ENCODE results near the gene SIPA1L3.

SIPA1L3 gene

DNA sequence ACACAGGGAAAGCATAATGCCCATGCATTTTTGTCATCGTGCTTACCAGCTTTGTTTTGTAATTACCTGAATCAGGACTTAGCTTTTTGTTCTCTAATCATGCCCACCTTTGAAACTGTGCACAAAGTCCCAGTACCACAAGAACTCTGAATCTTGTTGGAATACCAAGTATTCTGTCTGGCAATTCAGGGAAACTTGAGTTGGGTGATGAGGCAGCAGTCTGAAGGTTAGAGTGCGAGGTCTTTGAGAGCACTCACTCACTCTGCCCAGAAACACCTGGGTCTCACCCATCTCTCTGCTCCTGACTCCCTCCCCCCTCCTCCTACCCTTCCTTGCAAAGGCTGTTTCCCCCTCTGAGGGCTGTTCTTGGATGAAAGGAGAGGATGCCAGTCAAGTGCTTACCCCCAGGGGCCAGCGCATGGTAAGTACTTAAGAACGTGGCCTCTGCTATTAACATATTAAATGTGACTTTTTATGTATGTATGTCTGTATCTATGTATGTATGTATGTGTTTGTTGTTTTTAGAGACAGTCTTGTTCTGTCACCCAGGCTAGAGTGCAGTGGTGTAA is 22.4 kb downstream of the SIPA1L3 start:
- Histone ChIP-seq H3K36me3 (ENCODE audit: control insufficient read depth, insufficient read depth, low read length) (no peaks in the 10 kb centered on the region), H3K27ac (ENCODE audit: insufficient read depth, low read length, poor library complexity, severe bottlenecking) (no peak overlapping the region), H3K4me3 (ENCODE audit: insufficient read depth, low read depth, low read length, poor library complexity, severe bottlenecking) (no peak overlapping the region), H3K27me3 (replicated peaks; ENCODE audit: control insufficient read depth, insufficient read depth, low read length, poor library complexity, severe bottlenecking) (no peaks in the 10 kb centered on the region), H3K4me1 (ENCODE audit: control insufficient read depth, insufficient read depth, low read length, poor library complexity, severe bottlenecking) (no peaks in the 10 kb centered on the region), H3K9me3 (ENCODE audit: control insufficient read depth, low read length) (no peaks in the 10 kb centered on the region)
- no peak for DNase-seq

DNA sequence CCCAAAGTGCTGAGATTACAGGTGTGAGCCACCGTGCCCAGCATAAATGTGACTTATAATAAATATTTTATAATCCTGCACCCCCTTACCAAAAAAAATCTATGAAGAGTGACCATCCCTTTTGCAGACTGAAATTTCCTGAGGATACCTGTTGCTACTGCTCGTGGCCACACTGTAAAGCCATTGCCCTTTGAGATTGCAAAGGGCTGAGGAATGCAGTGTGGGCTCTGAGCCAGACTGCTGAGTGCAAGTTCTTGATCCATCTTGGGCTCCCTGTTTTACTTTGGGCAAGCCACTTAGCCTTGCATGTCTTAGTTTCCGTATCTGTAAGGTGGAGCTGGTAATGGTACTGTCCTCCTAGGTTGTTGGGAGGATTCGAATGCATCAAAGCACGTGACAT is 23.4 kb downstream of the SIPA1L3 start:
- Histone ChIP-seq H3K27ac (ENCODE audit: insufficient read depth, low read length, poor library complexity, severe bottlenecking) (no peak overlapping the region), H3K27me3 (replicated peaks; ENCODE audit: control insufficient read depth, insufficient read depth, low read length, poor library complexity, severe bottlenecking) (no peaks in the 10 kb centered on the region), H3K9me3 (ENCODE audit: control insufficient read depth, low read length) (no peaks in the 10 kb centered on the region), H3K36me3 (ENCODE audit: control insufficient read depth, insufficient read depth, low read length) (no peaks in the 10 kb centered on the region), H3K4me3 (ENCODE audit: insufficient read depth, low read depth, low read length, poor library complexity, severe bottlenecking) (no peak overlapping the region), H3K4me1 (ENCODE audit: control insufficient read depth, insufficient read depth, low read length, poor library complexity, severe bottlenecking) (no peaks in the 10 kb centered on the region)
- DNase-seq, result no peak

DNA sequence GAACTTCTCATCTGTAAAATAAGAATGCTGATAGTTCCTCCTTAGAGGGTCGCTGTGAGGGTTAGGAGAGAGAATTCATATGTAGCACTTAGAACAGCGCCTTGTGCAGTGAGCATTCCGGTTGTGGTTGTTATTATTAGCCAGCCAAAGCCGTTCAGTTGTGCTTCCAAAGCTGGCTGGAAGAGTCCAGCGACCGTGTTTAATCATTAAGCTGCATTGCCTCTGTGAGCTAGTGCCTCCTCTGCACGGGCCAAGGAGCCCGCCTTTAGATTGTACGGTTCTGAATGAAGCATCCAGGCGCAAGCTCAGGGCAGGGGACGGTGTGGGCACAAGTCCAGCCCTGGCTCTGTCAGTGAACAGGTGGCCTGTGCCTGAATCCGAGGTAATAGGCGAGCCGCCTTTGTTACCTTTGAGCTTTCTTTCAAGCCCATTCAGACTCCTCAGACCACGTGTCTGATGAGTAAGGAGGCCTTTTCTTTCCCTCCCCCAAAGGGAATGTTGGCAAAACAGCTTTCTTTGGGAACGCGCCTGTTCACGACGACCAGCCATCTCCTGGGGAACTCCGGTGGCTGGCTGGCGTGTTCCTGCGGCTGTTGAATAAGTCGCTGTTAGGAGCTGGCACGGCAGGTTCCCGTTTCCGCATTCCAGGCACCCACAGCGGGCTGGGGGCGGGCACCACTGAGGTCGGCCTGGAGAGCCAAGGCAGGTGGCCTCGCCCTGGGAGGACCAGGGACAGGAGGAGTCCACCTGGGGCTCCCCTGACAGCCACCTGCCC is 25.1 kb downstream of the SIPA1L3 start:
- no peaks in the 10 kb centered on the region for H3K9me3 ChIP-seq (ENCODE audit: control insufficient read depth, low read length)
- no peaks in the 10 kb centered on the region for H3K27me3 ChIP-seq (replicated peaks; ENCODE audit: control insufficient read depth, insufficient read depth, low read length, poor library complexity, severe bottlenecking)
- no peaks in the 10 kb centered on the region for H3K36me3 ChIP-seq (ENCODE audit: control insufficient read depth, insufficient read depth, low read length)
- no peak overlapping the region for H3K4me3 ChIP-seq (ENCODE audit: insufficient read depth, low read depth, low read length, poor library complexity, severe bottlenecking)
- DNase-seq, result no peak
- H3K27ac ChIP-seq (ENCODE audit: insufficient read depth, low read length, poor library complexity, severe bottlenecking), result no peak overlapping the region
- no peaks in the 10 kb centered on the region for H3K4me1 ChIP-seq (ENCODE audit: control insufficient read depth, insufficient read depth, low read length, poor library complexity, severe bottlenecking)

DNA sequence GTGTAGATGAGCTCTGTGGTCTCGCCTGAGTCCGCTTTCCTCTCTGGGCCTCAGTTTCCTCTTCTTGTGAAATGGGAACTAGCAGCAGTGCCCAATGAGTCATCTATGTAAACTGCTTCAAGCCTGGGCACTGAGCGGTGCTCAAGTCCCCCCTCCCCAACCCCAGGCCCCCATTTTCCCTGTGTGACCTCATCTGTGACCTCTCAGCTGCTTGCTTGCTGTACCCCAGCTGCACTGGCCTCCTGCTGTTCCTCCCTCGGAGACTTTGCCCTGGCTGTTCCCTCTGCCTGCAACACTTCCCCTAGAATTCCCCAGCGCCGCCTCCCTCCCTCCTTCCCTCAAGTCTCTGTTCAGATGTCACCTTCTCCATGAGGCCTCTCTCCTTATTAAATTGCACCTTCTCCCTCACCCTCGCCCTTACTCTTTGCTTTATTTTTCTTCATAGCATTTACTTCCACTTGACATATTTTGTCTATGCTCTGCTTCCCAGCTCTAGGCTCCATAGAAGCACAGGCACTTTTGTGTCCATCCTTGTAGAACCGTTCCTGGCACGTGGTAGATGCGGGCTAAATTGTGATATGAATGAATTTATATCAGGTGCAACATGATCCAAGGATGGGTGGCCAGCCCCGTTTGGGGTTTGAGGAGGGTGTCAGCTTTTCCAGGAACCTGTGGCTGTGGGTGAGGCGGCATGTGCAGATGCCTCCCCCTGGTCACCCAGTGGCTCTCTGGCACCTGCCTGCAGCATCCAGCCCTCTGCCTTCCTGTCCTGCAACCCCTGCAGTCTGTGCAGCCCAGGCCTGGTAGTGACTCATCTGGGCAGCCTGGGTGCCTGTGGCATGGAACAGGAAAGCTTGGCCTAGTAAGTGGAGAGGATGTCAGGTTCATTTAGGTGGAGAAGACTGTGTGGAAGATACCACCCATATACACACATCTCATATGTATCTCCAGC is 26.3 kb downstream of the SIPA1L3 start:
- H3K36me3 ChIP-seq (ENCODE audit: control insufficient read depth, insufficient read depth, low read length), result no peaks in the 10 kb centered on the region
- H3K4me1 ChIP-seq (ENCODE audit: control insufficient read depth, insufficient read depth, low read length, poor library complexity, severe bottlenecking), result no peaks in the 10 kb centered on the region
- H3K4me3 ChIP-seq (ENCODE audit: insufficient read depth, low read depth, low read length, poor library complexity, severe bottlenecking), result no peak overlapping the region
- H3K27me3 ChIP-seq (replicated peaks; ENCODE audit: control insufficient read depth, insufficient read depth, low read length, poor library complexity, severe bottlenecking), result no peaks in the 10 kb centered on the region
- no peaks in the 10 kb centered on the region for H3K9me3 ChIP-seq (ENCODE audit: control insufficient read depth, low read length)
- DNase-seq, result no peak
- no peak overlapping the region for H3K27ac ChIP-seq (ENCODE audit: insufficient read depth, low read length, poor library complexity, severe bottlenecking)

DNA sequence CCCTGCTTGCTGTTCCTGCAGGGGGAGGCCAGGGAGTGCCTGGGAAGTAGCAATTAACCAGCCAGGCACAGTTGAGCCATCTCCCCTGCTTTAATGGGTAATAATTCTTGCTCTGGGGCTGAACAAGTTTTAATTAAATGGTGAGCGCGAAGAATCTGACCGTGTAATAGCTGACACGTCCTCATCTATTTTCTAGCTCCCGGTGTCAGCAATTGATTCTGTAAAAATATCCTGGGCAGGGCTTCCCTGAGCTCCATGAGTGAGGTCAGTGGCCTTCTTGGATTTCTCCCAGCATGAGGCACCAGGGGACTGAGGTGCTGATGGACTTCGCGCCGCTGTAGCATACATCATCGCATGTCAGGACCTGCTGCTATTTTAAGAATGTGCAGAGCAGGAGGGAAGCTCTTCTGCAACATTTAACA is 26.9 kb downstream of the SIPA1L3 start:
- no peaks in the 10 kb centered on the region for H3K27me3 ChIP-seq (replicated peaks; ENCODE audit: control insufficient read depth, insufficient read depth, low read length, poor library complexity, severe bottlenecking)
- no peaks in the 10 kb centered on the region for H3K4me1 ChIP-seq (ENCODE audit: control insufficient read depth, insufficient read depth, low read length, poor library complexity, severe bottlenecking)
- no peaks in the 10 kb centered on the region for H3K9me3 ChIP-seq (ENCODE audit: control insufficient read depth, low read length)
- no peak for DNase-seq
- no peaks in the 10 kb centered on the region for H3K36me3 ChIP-seq (ENCODE audit: control insufficient read depth, insufficient read depth, low read length)
- no peak overlapping the region for H3K27ac ChIP-seq (ENCODE audit: insufficient read depth, low read length, poor library complexity, severe bottlenecking)
- no peak overlapping the region for H3K4me3 ChIP-seq (ENCODE audit: insufficient read depth, low read depth, low read length, poor library complexity, severe bottlenecking)

DNA sequence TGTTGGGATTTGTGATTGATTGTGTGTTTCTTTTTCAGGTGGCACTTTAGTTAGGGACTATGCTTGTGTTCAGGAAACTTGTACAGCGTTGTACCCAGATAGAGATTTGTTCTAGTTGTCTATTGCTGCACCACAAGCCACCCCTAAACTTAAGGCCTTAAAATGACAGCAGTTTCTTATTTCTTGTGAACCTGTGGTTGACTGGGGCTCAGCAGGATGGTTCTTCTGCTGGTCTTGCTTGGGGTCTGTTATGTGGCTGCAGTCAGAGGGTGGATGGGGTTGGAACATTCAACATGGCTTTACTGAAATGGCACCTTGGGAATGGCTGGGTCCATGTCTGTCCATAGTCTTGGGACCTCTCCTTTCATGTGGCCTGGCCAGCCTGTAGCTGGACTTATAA is 28.3 kb downstream of the SIPA1L3 start:
- Histone ChIP-seq H3K27me3 (replicated peaks; ENCODE audit: control insufficient read depth, insufficient read depth, low read length, poor library complexity, severe bottlenecking) (no peaks in the 10 kb centered on the region), H3K4me3 (ENCODE audit: insufficient read depth, low read depth, low read length, poor library complexity, severe bottlenecking) (no peak overlapping the region), H3K27ac (ENCODE audit: insufficient read depth, low read length, poor library complexity, severe bottlenecking) (no peak overlapping the region), H3K4me1 (ENCODE audit: control insufficient read depth, insufficient read depth, low read length, poor library complexity, severe bottlenecking) (no peaks in the 10 kb centered on the region), H3K9me3 (ENCODE audit: control insufficient read depth, low read length) (no peaks in the 10 kb centered on the region), H3K36me3 (ENCODE audit: control insufficient read depth, insufficient read depth, low read length) (no peaks in the 10 kb centered on the region)
- no peak for DNase-seq

DNA sequence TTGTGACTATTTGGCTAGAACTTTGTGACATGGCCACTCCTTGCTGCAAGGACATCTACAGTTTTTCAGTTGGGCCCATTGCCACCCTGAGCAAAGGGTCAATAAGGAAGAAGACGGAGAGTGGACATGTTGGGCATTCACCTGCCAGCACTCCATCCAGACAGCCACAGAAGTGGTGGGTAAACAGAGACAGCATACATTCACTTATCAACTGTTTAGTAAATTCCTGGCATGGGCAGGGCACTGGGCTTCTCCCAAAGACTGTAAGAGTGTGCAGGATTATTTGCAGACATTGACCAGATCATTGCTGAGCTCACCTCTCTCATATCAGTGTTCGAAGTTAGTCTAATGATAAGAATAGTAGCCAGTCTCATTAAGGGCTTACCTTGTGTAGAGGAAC is 29.2 kb downstream of the SIPA1L3 start:
- DNase-seq, result no peak
- Histone ChIP-seq H3K4me3 (ENCODE audit: insufficient read depth, low read depth, low read length, poor library complexity, severe bottlenecking) (no peak overlapping the region), H3K36me3 (ENCODE audit: control insufficient read depth, insufficient read depth, low read length) (no peaks in the 10 kb centered on the region), H3K27me3 (replicated peaks; ENCODE audit: control insufficient read depth, insufficient read depth, low read length, poor library complexity, severe bottlenecking) (no peaks in the 10 kb centered on the region), H3K9me3 (ENCODE audit: control insufficient read depth, low read length) (no peaks in the 10 kb centered on the region), H3K27ac (ENCODE audit: insufficient read depth, low read length, poor library complexity, severe bottlenecking) (no peak overlapping the region), H3K4me1 (ENCODE audit: control insufficient read depth, insufficient read depth, low read length, poor library complexity, severe bottlenecking) (no peaks in the 10 kb centered on the region)

DNA sequence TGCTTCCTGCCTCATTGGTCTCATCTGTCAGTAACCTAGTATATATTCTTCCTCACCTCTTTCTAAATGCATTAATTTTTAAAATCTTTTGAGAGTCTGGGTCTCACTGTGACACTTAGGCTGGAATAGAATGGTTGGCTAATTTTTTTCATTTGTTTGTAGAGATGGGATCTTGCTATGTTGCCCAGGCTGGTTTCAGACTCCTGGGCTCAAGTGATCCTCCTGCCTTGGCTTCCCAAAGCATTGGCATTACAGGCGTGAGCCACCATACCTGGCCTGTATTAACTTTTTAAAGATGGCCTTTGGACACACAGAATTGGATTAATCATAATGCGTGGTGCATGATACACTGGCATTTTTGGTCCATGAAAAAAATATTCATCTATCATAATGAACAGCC is 29.9 kb downstream of the SIPA1L3 start:
- Histone ChIP-seq H3K4me1 (ENCODE audit: control insufficient read depth, insufficient read depth, low read length, poor library complexity, severe bottlenecking) (no peaks in the 10 kb centered on the region), H3K4me3 (ENCODE audit: insufficient read depth, low read depth, low read length, poor library complexity, severe bottlenecking) (no peak overlapping the region), H3K36me3 (ENCODE audit: control insufficient read depth, insufficient read depth, low read length) (no peaks in the 10 kb centered on the region), H3K27ac (ENCODE audit: insufficient read depth, low read length, poor library complexity, severe bottlenecking) (no peak overlapping the region), H3K9me3 (ENCODE audit: control insufficient read depth, low read length) (no peaks in the 10 kb centered on the region), H3K27me3 (replicated peaks; ENCODE audit: control insufficient read depth, insufficient read depth, low read length, poor library complexity, severe bottlenecking) (no peaks in the 10 kb centered on the region)
- DNase-seq, result no peak

DNA sequence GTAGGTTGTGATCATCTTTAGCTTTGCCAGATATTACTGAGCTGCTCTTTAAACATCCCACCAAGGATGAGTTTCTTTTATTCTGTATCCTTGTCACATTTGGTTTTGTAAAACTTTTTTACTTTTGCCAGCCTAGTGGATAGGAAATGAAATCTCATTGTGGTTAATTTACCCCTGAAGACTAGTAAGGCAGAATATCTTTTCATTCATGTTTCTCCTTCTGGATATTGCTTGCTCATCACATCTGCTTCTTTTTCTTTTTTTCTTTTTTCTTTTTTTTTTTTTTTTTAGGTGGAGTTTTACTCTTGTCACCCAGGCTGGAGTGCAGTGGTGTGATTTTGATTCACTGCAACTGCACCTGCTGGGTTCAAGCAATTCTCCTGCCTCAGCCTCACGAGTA is 31.3 kb downstream of the SIPA1L3 start:
- H3K36me3 ChIP-seq (ENCODE audit: control insufficient read depth, insufficient read depth, low read length), result no peaks in the 10 kb centered on the region
- H3K9me3 ChIP-seq (ENCODE audit: control insufficient read depth, low read length), result no peaks in the 10 kb centered on the region
- H3K4me3 ChIP-seq (ENCODE audit: insufficient read depth, low read depth, low read length, poor library complexity, severe bottlenecking), result no peak overlapping the region
- DNase-seq, result no peak
- no peaks in the 10 kb centered on the region for H3K27me3 ChIP-seq (replicated peaks; ENCODE audit: control insufficient read depth, insufficient read depth, low read length, poor library complexity, severe bottlenecking)
- H3K4me1 ChIP-seq (ENCODE audit: control insufficient read depth, insufficient read depth, low read length, poor library complexity, severe bottlenecking), result no peaks in the 10 kb centered on the region
- no peak overlapping the region for H3K27ac ChIP-seq (ENCODE audit: insufficient read depth, low read length, poor library complexity, severe bottlenecking)
